ENCODE measurements around the gene MACROD2.

DNA sequence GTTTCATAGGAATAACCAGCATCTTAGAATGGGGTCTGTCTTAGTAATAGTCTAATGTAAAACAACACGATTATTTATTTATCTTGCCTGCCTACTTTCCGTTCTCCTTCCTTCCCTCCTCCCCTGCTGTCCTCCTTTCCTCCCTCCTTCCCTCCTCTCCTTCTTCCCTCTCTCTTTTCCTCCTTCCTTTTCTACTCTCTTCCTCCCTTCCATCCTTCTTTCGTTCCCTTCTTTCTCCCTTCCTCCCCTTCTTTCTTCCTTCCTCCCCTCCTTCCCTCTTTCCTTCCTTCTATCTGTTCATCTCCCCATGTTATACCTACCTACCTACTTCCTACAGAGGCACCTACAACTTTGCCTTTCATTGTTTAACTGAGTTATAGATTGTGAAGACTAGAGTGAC, 1637.4 kb downstream of the MACROD2 start:
- TF ChIP-seq EGR1 (IDR thresholded peaks at IDR 0.05; ENCODE audit: low read depth in 2 of 2) (no peak), CTCF (IDR thresholded peaks at IDR 0.05; ENCODE audit: low read depth, low read length, missing input control) (no peak), TAF1 (conservative IDR thresholded peaks at IDR 0.05) (no peak), HNF4G (IDR thresholded peaks at IDR 0.05) (no peak), RAD21 (IDR thresholded peaks at IDR 0.05) (no peak), NR2F2 (IDR thresholded peaks at IDR 0.05) (no peak)

Data from liver (tissue), 3 donors.